GM19468 (cell line): Measurements from ENCODE around the gene KIAA0513.
"Not testable (repeated sequence)": the region's sequence is repeated elsewhere in the genome, so short reads cannot be mapped to it uniquely, and the experiment has no call there.

Source experiments
- ATAC-seq: cut with Tn5 transposase; IDR thresholded peaks from one replicate; pipeline ENCODE4 v1.9.1; 2021; ENCODE audit warnings: mild to moderate bottlenecking, moderate library complexity, moderate number of reproducible peaks; ENCODE audit not compliant: unreplicated experiment; ENCODE audit errors: extremely low read depth

KIAA0513 gene

DNA sequence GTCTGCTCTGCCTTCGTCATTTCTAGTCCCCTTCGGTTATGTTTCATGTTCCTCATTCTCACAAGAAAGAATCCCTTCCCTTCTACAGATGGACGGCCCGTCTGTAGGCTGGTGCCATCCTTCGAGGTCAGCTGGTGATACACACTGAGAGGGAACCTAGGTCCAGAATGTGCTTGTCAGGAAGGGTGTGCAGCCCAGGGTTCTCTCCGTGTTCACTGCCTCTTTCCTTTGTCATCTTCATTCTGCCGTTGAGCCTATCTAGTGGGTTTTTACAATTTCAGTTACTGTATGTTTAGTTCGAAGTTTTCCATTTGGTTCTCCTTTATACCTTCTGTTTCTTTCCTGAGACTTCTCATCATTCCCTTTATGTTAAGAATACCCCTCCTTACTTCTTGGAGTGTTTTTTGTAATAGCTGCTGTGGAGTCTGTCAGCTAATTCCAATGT is 18.9 kb downstream of the KIAA0513 start:
- ATAC-seq: no peak

DNA sequence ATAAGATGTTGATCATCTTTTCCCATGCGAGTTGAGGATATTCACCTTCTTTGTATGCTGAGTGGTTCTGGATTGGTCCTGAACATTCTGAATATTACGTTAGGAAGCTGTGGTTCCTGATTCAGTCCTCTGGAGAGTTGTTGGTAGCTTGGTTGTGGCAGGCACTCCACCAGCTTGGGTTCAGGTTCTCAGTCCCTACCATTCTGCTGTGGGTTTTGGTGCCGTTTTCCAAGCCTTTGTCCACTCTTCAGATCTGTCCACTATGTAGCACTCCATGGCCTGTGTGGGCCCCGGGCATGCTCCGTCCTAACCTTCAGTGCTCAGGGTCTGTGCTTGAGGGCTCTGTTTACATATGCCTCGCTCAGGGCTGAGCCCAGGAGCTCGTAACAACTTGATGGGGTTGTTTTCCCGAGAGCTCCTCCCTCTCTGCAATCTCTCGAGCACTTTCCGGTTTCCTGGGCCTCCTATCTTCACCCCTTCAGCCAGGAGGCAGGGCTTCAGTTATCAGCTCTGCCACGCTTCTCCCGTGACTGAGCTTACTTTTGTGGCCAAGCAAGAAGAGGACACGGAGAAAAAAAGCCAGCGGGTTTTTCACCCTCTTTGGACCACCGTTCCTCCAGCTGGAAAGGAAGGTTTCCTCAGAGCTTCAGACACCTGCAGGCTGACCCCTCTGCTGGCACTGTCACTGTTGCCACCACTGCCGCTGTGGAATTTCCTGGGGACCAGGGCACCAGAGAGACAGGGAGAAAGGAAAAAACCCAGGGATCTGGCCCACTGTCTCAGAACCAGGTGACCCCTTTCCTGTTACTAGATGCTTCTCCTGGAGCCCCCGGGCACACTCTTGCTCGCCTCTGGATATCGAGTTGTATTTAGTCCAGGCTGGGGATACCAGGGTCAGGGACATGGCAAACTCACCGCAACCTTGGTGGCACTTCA is 19.6 kb downstream of the KIAA0513 start:
- ATAC-seq: no peak

DNA sequence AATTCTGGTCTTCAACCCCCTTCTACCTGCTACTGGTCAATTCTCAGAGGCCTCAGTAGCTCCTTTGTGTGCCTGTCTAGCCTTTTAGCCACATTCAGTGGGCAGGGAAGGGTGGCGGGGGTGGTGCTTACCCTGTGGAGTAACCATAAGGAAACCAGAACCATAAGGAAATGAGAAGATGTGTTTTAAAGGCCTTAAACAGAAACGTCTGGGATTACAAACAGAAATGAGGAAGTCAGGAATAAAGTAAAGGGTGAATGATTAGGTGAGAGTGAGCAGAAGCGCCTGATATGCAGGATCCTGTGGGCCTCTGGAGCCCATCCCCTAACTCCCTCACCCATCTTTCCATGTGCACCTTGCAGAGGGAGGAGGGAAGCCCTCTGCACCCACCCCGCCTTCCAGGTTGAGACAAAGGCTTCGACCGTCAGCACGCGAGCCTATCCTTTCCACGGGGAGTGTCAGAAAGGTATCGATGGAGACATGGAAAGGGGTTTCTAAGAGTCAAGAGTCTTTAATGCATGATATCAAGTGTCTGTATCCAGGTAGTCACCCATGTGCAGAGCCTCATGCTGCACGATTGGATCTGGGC is 20.4 kb downstream of the KIAA0513 start:
- ATAC-seq: no peak

DNA sequence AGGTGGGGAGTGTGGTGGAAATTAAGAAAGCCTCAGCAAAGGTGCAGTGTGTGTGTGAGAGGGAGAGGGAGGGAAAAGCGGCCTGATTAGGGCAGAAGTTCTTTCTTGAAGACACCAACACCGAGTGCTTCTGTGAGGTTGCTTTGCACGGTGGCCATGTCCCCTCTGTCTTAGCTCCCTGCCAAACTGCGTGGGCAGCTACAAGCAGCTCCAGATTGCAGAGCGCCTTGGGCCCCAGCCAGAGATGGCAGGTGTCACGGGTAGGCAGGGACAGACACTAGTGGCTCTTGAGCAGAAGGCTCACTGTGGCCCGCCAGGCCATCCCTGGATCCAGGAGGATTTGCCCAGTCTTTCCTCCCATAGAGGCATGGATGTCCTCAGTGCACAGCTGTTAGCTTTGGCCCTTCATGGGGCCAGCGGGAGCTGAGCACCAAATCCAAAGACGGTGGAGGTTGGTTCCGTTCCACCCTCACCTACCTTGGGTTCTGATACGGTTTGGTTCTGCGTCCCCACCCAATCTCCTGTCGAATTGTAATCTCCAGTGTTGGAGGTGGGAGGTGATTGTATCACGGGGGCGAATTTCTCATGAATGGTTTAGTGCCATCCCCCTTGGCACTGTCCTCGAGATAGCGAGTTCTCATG is 21.4 kb downstream of the KIAA0513 start:
- no peak for ATAC-seq

DNA sequence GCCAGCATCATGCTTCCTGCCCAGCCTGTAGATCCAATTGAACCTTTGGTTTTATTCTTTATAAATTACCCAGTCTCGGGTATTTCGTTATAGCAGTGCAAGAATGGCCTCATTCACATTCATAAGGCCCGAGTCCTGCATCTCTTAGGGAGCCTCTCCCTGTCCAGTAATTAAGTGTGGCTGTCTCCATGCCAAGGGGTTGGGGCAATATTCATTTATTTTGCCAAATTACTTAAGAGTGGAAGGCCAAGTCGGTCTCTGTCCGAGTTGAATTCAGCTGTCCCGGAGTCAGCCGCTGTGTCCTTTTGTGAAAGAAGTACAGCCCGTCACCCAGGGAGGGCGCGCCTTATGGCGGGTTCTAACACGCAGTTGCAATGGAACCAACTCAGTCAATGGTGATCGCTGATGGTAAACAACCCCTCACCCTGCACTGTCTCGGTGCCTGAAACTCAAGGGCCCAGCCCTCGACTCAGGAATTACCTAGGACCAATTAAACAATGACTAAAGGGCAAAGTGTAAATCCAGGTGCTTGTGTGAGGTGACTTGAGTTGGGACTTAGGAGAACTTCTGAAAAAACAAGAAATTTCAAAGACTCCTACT is 22.2 kb downstream of the KIAA0513 start:
- ATAC-seq: no peak

DNA sequence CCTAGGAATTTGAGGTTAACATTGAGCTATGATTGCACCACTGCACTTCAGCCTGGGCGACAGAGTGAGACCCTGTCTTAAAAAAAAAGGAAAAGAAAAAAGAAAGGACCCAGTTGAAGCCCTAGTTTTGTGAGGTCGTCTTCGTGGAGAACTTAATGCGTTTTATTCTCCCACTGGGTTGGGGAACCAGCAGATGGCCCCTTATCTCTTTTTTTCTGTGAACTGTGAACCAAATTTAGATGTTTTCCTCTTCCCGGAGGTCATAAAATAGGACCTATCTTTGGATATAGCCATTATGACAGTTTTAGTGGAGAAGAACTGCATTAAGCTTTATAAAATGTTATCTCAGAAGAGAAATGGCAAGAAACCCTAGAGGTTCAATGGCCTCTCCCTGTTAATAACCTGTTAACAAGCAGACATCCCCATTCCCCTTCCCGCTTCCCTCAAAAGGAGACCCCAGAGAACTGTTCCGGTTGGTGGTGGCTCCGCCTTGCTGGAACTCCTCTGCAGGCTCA is 23.5 kb downstream of the KIAA0513 start:
- no peak for ATAC-seq

DNA sequence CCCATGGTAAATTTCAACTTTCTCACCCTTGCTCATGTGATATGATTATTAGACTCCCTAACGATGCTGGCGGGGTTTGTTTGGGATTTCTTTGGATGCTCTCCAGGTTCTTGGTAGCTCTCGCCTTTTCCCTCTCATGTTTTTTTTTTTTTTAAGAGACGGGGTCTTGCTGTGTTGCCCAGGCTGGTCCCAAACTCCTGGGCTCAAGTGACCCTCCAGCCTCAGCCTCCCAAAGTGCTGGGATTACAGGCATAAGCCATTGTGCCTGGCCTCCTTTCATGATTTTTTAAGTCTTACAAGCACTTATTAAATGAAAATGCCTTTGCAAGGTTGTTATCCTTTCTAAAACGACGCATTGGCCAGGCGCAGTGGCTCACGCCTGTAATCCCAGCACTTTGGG is 24.1 kb downstream of the KIAA0513 start:
- no peak for ATAC-seq

DNA sequence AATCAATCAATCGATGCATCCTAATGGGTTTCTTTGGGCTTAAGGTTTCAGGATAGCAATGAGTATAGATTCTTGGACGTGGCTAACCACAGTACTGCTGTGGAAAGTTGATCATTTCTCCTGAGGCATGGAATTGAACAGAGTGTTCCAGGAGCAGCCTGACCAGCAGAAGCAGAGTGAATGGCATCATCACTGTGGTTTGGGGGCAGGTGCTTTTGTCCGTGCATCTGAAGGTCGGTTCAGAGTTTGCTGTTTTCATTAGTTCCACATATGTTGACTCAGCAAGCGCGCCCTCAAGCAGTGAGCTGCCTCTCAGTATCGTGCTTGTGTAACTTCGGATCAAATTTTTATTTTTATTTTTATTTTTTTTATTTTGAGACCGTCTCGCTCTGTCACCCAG is 24.9 kb downstream of the KIAA0513 start:
- ATAC-seq: no peak

DNA sequence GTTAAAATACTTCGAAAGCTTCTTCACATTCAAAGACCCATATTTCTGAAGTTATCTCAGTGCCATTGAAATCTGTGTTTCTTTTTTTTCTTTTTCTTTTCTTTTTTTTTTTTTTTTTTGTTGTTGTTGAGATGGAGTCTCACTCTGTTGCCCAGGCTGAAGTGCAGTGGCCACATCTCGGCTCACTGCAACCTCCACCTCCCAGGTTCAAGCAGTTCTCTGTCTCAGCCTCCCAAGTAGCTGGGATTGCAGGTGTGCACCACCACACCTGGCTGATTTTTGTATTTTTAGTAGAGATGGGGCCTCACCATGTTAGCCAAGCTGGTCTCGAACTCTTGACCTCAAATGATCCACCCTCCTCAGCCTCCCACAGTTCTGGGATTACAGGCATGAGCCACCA is 26.7 kb downstream of the KIAA0513 start:
- not testable (repeated sequence) for ATAC-seq

DNA sequence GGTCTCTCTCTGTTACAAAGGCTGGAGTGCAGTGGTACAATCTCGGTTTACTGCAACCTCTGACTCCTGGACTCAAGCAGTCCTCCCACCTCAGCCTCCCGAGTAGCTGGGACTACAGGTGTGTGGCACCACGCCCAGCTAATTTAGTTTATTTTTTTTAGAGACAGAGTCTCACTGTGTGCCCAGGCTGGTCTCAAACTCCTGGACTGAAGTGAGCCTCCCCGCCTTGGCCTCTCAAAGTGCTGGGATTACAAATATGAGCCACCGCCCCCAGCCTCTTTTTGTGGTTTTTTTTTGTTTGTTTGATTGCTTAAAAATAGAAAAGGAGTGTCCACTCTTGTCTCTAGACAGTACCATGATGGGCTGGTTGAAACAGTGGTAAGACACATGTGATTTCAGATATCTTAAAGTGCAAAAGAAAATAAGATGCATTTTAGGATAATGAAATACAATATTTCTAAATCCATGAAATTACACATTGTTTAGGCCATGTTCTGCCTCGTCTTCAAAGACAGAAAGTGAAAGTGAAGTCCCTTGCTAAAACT is 27.4 kb downstream of the KIAA0513 start:
- no peak for ATAC-seq

DNA sequence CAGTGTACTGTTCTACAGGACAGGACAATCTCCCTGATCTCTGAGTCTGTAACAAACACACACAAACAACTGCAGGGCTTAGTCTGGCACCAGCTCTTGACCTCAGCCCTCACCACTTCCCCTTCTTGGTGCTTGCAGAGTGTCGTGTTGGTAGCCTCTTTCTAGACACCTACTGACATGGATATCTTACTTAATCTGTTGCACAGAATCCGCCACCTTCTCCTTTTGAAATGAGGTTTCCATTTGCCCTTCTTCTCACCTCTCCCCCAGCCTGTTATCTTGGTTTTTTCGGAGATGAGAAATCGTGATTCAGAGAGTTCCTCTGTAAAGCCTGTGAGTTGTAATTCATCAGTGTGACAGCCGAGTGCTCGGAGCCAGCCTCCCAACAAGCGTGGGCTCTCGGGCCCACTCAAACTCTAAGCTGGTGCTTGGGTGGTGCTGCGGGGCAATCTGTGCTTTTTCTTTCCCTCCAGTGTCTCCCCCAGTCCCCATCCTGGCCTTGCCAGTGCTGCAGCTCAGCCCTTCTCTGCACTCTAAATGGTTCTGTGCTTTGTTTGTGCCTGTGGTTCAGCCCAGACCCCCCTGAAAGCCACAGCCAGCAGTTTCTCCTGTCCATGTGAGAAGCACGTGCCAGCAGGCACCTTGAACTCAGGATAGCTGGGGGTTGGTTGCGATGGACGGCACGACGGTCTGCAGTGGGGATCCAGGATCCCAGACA is 28.1 kb downstream of the KIAA0513 start:
- peak; percentile 74 for ATAC-seq

DNA sequence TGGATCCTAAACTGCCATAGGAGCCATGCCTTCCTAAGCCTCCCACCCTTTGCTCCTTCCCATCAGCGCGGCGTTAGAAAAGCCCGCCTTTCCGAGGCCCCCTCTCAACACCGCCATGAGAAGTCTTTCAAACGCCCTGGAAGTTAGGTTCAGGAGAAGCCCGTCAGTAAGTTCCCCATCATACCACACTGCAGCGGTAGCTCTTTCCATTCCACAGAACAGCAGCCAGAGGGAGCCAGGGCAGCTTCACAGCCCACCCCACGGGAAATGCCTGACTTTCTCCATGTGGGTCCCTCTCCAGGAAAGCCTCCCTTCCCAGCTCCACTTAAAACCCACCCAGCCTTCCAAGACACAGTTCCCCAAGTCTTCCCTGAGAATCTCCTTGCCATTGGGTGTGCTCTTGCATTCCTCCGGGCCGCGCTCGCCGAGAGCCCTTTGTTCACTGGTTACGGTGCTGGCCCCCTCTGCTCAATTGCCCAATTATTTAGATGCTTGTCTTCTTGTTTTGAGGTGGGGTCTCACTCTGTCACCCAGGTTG is 28.7 kb downstream of the KIAA0513 start:
- no peak for ATAC-seq

DNA sequence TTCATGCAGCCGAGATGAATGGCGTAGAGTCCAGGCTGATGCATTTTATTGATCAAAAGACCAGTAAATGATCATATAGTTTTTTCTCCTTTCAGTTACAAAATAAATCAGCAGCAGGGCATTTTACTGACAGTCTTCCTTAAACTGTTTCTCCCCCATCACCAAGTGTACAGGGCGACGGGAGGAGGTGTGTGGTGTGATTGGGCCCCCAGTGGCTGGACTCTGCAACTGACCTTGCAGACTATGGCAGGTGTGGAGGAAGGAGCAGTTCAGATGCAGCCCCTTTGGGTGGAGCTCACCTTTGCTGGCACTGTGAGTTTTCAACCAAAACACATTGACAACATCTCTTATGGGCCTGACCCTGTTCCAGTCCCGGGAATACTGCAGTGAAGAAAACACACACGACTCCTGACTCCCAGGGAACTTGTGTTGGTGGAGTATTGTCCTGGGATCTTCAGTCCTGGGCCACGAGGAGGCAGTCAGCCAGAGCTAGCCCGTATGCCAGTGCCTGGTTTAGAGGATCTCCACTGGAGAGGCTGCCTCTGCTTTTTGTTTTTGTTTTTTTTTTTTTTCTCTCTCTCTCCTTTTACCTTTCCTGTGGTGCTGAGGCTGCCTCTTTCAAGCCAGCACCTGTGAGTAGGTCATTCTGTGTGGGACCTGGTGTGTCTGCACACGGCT is 29.8 kb downstream of the KIAA0513 start:
- no peak for ATAC-seq

DNA sequence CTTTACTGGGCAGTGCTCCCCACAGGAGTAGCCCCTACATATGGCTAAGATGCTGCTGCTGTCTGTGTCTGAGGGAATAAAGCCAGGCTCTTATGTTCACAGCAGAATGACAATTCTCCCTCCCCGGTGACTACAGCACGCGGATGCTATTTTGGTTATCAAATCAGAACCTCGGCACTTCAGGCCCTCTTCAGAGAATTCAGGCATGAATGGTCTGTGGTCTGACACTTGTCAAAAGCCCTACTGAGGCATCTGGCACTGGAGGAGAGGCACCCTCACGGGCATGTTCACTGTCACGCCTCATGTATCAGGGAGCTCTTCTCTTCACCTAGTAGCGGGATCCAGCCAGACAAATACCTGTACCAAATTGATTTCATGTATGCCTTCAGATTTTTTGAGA is 30.4 kb downstream of the KIAA0513 start:
- no peak for ATAC-seq

DNA sequence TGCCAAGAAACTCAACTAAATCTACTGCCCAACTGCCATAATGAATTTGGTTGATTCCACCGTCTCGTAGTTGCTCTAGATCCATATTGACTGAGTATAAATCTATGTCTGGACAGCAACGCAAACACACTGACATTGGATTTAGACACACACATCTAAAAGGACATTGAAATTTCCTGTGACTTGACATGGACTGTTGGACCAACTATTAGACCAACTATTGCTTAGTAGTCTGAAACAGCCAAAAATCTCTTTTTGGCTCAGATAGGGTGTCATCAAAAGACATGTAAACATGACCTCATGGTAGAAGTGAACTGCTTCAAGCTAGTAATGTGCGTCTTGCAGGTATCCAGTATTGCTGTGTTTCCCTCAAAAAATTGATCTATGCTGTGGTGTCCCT is 31.3 kb downstream of the KIAA0513 start:
- no peak for ATAC-seq

DNA sequence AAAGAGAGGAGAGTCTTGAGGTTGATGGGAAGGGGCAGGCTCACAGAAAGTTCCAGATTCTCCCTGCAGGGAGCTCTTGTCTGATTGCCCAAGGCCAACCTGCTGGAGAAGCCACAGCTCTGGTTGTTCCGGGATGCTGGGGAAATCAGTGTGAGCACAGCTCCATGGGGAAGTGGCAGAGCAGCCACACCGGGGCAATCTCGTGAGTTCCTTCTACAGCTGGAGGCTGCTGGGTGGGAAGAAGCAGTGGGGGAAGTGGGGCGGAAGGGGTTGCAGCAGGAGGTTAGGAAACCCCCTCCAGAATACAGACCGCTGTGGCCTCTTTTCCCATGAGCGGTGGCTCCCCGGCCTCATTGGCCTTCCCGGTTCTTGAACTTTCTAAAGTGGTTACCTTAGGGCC is 34.0 kb downstream of the KIAA0513 start:
- no peak for ATAC-seq

DNA sequence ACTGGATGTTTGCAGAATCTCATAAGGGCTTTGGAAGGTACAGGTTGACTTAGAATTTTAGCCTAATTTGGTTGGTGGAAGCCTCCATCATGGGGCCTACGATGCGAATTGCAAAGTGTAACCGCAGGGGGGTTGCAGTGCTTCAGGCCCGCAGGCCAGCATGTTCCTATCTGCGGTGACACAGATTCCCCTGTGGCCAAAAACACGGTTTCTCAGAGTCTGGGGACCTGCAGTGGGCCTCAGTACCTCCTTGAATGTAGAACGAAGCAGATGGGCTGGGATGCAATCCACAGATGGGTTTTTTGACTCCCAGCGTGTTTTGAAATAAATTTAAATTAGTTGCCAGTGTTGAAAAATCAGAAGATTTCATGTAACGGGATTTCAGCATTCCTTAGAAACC is 34.7 kb downstream of the KIAA0513 start:
- no peak for ATAC-seq

DNA sequence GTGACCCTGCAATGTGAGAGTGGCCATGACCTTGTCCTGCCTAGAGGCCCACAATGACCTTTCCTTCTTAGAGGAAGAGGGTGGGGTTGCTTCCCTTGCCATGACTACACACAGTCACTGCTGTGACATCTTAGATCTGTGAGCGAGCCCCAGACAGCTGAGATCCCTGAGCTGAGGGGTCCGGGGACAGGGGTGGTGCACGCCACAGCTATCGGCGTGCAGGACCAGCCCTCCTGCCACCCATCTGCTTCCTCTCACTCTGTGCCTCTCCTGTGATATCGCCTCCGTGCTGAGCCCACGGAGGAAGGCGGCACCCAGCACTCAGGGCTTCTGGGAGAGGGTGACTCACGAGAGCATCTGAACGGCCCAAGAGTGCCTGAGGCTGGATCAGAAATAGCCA is 35.2 kb downstream of the KIAA0513 start:
- ATAC-seq: no peak

DNA sequence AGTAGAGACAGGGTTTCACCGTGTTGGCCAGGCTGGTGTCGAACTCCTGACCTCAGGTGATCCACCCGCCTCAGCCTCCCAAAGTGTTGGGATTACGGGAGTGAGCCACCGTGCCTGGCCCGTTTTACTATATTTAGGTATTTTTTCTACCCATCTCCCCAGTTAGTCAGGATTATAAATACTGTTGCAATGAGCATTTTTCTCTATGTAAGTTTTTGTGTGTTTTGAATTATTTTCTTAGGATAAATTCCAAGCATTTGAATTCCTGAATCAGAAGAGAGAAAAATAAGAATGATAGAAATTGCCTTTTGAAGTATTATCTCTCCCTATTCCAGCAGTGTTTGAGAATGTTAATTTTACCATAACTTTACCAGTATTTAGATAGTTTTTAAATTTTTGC is 36.6 kb downstream of the KIAA0513 start:
- ATAC-seq: no peak
